Stimulated activated naive CD8-positive, alpha-beta T cell treated with anti-CD3 and anti-CD28 coated beads, Interleukin-15, amount 100 ng/mL, for 72 hours (primary cell): ENCODE measurements around the gene RC3H2.
"Not testable (repeated sequence)": the region's sequence is repeated elsewhere in the genome, so short reads cannot be mapped to it uniquely, and the experiment has no call there.

ENCODE experiments used
- ATAC-seq: fragments of 150-1000 bp; cut with Tn5 transposase; 2 replicates; pipeline ENCODE4 v1.10.0; 2021; ENCODE audit warnings: mild to moderate bottlenecking, moderate library complexity
- DNase-seq, 2 donors: peaks; one replicate each; pipeline ENCODE4 v3.0.0; 2021 to 2022
- H3K27ac Mint-ChIP-seq, 2 donors: one replicate each; pipeline ENCODE4 v1.8.0; 2022; ENCODE audit warnings: mild to moderate bottlenecking in 2 of 2, mixed read lengths in 2 of 2, moderate library complexity in 2 of 2
- H3K27me3 Mint-ChIP-seq: one replicate; pipeline ENCODE4 v1.8.0; 2022; ENCODE audit warnings: mixed read lengths
- H3K4me1 Mint-ChIP-seq: one replicate; pipeline ENCODE4 v1.8.0; 2022; ENCODE audit warnings: mild to moderate bottlenecking, mixed read lengths
- H3K4me3 Mint-ChIP-seq, 2 donors: one replicate each; pipeline ENCODE4 v1.8.0; 2022; ENCODE audit warnings: mild to moderate bottlenecking in 2 of 2, mixed read lengths in 2 of 2, moderate library complexity in 1 of 2
- H3K9me3 Mint-ChIP-seq, 2 donors: one replicate each; pipeline ENCODE4 v1.8.0; 2022; ENCODE audit warnings: mixed read lengths in 2 of 2

RC3H2 gene

DNA sequence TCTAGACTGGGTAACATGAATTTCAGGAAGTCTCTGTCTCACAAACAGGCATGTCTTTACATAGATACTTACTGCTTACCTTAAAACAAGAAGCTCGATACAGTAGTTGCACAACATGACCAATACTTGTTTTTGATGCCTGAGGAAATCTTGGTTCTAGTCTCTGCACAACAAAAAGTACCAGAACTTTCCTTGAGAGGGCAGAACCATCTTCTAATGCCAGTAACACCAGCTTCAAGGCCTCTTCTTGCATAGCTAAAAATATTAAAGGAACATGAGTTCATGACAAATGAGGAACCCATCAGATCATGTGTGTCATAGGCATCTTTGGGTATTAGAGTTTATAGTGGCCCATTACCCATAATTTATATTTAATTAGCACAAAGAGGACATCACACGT, 22.0 kb downstream of the RC3H2 start:
- Mint-ChIP-seq H3K4me1 (peaks cover 7% of the 10 kb centered on the region), H3K27ac (peak overlapping the region in 1 of 2 donors; percentile 22)
- DNase-seq = no peak

DNA sequence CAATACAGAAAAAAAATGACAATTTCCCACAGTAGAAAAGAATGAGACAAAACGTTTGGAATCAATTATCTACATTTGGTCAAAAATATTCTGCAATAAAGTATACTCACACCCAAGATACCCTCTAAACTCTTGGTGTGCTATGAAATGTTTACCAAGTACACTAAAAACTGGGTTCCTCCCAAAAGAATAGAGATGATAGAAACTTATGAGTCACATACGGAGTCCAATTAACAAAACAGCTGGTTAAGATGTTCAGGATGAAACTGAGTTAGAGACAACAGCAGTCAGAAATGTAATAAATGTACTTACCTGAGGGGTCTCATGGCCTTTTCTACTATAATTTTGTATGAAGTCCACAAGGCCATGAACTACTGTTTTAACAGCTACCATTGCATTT, 25.7 kb downstream of the RC3H2 start:
- no peaks in the 10 kb centered on the region for H3K27me3 Mint-ChIP-seq
- ATAC-seq (no peak), DNase-seq (no peak)
- peaks cover 14% of the 10 kb centered on the region for H3K4me1 Mint-ChIP-seq
- H3K4me3 Mint-ChIP-seq = no peak overlapping the region
- no peaks in the 10 kb centered on the region for H3K9me3 Mint-ChIP-seq
- H3K27ac Mint-ChIP-seq = no peak overlapping the region

More for the DNA sequence above, 22.0 kb downstream of the RC3H2 start:
- Mint-ChIP-seq H3K9me3 (no peaks in the 10 kb centered on the region), H3K27me3 (no peaks in the 10 kb centered on the region), H3K4me3 (no peak overlapping the region)
- no peak for ATAC-seq

DNA sequence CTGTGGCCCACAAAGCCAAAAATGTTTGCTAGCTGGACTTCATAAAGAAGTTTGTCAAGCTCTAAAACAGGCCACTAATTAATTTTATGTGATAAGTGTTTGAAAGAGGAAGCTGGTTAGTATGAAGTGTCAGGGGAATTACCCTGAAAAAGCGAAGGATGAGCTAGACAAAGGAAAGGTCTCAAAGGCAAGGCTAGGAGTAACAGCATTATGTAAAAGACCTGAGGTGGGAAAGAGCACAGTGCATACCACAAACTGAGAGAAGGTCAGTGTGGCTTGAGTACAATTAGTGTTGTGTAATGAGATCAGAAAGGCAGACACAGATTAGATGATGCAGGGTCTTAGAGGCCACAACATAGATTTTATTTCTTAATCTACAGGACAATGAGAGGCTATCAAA, 29.6 kb downstream of the RC3H2 start:
- Mint-ChIP-seq H3K4me3 (no peak overlapping the region), H3K4me1 (peaks cover 7% of the 10 kb centered on the region), H3K27me3 (no peaks in the 10 kb centered on the region), H3K9me3 (no peaks in the 10 kb centered on the region), H3K27ac (peak overlapping the region in 1 of 2 donors; percentile 67)
- DNase-seq = no peak
- no peak for ATAC-seq

DNA sequence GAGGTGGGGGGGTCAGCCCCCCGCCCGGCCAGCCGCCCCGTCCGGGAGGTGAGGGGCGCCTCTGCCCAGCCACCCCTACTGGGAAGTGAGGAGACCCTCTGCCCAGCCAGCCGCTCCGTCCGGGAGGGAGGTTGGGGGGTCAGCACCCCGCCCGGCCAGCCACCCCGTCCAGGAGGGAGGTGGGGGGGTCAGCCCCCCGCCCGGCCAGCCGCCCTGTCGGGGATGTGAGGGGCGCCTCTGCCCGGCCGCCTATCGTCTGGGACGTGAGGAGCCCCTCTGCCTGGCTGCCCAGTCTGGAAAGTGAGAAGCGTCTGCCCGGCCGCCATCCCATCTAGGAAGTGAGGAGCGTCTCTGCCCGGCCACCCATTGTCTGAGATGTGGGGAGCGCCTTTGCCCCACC, 37.9 kb downstream of the RC3H2 start:
- ATAC-seq, H3K27ac Mint-ChIP-seq, H3K27me3 Mint-ChIP-seq, H3K4me3 Mint-ChIP-seq, DNase-seq, H3K9me3 Mint-ChIP-seq, H3K4me1 Mint-ChIP-seq: not testable (repeated sequence)

DNA sequence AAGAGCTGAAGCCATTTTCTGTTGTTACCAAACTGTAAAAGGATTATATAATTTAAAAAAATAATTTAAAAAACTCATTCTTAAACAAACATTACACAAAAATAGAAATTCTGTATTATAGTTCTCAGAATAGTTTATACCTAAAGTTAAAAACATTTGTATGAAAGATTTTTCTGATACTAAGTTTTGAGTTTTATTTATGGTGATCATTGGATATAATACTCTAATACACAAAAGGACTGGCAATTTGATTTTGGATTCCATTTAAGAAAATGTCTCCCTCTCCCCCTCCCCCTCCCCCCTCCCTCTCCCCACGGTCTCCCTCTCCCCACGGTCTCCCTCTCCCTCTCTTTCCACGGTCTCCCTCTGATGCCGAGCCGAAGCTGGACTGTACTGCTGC, 39.1 kb downstream of the RC3H2 start:
- peak overlapping the region in 1 of 2 donors; percentile 27 for H3K27ac Mint-ChIP-seq
- no peaks in the 10 kb centered on the region for H3K27me3 Mint-ChIP-seq
- no peaks in the 10 kb centered on the region for H3K4me1 Mint-ChIP-seq
- H3K4me3 Mint-ChIP-seq = no peak overlapping the region
- ATAC-seq = no peak
- DNase-seq = no peak
- no peaks in the 10 kb centered on the region for H3K9me3 Mint-ChIP-seq

DNA sequence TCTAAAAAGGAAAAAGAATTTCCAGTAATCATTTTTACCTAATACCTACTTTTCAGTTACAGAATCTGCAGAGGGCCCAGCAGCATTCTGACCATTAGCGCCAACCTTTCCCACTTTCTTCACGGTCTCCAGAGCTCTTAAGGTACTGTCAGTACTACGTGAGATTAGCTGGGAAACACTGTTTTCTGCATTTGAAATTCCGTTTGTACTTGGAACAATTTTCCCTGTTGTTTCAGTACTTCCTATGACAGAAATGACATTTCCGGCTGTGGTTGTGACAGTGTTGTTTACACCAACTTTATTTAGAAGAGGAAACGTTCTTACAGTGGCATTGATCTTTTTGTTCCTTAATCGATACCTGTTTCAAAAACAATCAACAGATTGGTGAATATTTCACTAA, 39.9 kb downstream of the RC3H2 start:
- no peak overlapping the region for H3K4me3 Mint-ChIP-seq
- no peaks in the 10 kb centered on the region for H3K9me3 Mint-ChIP-seq
- no peaks in the 10 kb centered on the region for H3K27me3 Mint-ChIP-seq
- ATAC-seq = no peak
- peaks cover 1% of the 10 kb centered on the region for H3K4me1 Mint-ChIP-seq
- no peak overlapping the region for H3K27ac Mint-ChIP-seq
- DNase-seq = no peak

DNA sequence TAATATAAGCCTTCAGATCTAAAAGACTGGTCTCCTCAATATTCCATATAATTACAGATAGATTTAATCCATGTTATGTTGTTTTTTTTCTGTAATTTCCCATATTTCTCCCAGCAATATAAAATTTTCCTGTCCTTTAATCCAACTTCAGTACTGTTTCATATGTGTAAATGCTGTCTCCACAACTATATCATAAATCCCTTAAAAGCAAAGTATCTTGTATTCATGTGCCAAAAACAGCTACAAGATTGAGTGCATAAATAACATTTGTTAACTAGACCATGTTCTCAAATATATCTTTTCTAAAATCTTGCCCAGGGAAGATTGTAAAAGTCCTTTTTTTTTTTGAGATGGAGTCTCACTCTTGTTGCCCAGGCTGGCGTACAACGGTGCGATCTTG, 41.8 kb downstream of the RC3H2 start:
- no peak for ATAC-seq
- H3K9me3 Mint-ChIP-seq = no peaks in the 10 kb centered on the region
- H3K4me1 Mint-ChIP-seq = peaks cover 14% of the 10 kb centered on the region
- H3K4me3 Mint-ChIP-seq = no peak overlapping the region
- no peak for DNase-seq
- no peaks in the 10 kb centered on the region for H3K27me3 Mint-ChIP-seq
- H3K27ac Mint-ChIP-seq = no peak overlapping the region

DNA sequence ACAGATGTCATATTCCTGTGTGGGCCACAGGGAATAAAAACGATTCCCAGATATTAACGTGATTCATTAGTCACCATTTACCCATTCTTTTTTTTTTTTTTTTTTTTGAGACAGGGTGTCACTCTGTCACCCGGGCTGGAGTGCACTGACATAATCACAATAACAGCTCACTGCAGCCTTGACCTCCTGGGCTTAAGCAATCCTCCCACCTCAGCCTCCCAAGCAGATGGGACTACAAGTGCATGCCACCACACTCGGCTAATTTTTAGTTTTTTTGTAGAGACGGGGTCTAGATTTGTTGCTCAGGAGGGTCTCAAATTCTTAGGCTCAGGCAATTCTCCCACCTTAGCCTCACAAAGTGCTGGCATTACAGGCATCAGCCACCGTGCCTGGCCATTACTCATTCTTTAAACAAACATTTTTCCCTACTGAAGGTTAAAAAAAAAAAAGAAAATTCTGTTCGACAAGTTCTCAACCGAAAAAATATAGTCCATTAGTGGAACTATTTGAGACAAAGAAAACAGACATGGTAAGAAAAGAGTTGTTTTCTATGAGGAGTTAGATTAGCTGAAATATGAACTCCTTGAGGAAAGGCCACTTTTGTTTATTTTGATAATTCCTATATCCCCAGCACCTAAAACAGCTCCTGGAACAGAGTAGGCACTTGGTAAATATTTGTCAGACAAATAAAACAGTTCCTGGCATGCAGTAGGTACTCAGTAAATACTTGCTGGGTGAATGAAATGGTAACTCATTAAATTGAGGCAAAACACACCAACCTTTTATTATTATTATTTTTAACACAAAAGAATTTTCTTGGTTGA, 44.6 kb downstream of the RC3H2 start:
- peaks cover 15% of the 10 kb centered on the region for H3K4me1 Mint-ChIP-seq

DNA sequence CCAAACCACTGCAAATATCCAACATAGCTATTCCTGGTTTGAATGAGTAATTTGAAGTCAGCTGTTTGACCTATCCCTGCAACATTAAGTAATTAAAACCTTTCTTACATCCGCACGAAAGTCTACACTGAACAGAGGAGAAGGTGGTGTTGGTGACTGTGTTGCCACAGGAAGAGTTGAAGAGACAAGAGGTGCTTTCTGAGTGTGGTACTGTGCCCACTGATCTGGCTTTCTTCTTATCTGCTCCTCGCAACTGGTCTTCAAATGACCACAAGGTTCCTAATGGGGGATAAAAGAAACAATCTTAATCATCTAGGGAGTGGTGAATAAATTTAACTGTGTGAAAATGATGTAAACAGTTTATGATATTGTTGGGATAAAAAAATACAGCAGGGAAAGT, 47.3 kb downstream of the RC3H2 start:
- Mint-ChIP-seq H3K4me1 (peaks cover 15% of the 10 kb centered on the region), H3K4me3 (no peak overlapping the region), H3K27me3 (no peaks in the 10 kb centered on the region), H3K27ac (no peak overlapping the region), H3K9me3 (no peaks in the 10 kb centered on the region)
- DNase-seq (no peak), ATAC-seq (no peak)

More for the DNA sequence above, 44.6 kb downstream of the RC3H2 start:
- Mint-ChIP-seq H3K27ac (no peak overlapping the region), H3K27me3 (no peaks in the 10 kb centered on the region), H3K9me3 (no peaks in the 10 kb centered on the region), H3K4me3 (no peak overlapping the region)
- no peak for DNase-seq
- no peak for ATAC-seq

DNA sequence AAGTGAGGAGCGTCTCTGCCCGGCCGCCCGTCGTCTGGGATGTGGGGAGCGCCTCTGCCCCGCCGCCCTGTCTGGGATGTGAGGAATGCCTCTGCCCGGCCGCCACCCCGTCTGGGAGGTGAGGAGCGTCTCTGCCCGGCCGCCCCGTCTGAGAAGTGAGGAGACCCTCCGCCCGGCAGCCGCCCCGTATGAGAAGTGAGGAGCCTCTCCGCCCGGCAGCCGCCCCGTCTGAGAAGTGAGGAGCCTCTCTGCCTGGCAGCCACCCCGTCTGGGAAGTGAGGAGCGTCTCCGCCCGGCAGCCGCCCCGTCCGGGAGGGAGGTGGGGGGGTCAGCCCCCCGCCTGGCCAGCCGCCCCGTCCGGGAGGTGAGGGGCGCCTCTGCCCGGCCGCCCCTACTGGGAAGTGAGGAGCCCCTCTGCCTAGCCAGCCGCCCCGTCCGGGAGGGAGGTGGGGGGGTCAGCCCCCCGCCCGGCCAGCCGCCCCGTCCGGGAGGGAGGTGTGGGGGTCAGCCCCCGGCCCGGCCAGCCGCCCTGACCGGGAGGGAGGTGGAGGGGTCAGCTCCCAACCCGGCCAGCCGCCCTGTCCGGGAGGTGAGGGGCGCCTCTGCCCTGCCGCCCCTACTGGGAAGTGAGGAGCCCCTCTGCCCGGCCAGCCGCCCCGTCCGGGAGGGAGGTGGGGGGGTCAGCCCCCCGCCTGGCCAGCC, 52.9 kb downstream of the RC3H2 start:
- not testable (repeated sequence) for H3K9me3 Mint-ChIP-seq, ATAC-seq, H3K27me3 Mint-ChIP-seq, H3K4me3 Mint-ChIP-seq, H3K27ac Mint-ChIP-seq, DNase-seq
- peaks cover 20% of the 10 kb centered on the region for H3K4me1 Mint-ChIP-seq

DNA sequence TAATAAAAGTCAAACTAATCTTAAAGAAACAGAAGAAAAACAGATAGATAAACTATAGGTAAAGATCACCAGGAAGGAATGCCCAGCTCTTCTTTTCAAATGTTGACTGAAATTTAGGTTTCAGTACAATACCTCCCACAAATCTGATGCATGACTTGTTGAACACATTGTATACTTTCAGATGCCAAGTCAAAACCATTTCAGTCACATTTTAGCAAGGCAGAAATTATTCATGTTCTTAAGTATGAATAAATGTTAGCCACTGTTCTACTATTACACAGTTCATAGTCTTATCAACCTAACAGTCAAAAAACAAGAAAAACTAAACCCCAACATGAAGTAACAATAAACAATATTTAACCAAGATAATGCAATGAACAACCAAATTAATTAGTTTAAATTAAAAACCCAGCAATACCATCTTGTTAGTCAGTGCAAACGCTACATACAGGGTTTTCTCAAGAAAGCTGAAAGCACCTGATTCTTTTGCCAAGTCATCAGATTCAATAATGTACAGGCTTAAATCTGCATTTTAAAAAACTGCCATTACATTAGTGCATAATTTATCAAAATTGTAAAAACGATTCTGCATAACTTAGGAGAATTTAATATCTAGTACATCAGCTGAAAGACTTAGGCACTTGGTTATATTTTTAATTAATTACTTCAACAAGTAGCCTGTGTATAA, 56.8 kb downstream of the RC3H2 start:
- DNase-seq = no peak
- Mint-ChIP-seq H3K27ac (peak overlapping the region in 1 of 2 donors; percentile 14), H3K9me3 (no peaks in the 10 kb centered on the region), H3K4me3 (peak overlapping the region in 1 of 2 donors; percentile 40), H3K4me1 (peaks cover 36% of the 10 kb centered on the region), H3K27me3 (no peaks in the 10 kb centered on the region)
- peak; percentile 62 for ATAC-seq

DNA sequence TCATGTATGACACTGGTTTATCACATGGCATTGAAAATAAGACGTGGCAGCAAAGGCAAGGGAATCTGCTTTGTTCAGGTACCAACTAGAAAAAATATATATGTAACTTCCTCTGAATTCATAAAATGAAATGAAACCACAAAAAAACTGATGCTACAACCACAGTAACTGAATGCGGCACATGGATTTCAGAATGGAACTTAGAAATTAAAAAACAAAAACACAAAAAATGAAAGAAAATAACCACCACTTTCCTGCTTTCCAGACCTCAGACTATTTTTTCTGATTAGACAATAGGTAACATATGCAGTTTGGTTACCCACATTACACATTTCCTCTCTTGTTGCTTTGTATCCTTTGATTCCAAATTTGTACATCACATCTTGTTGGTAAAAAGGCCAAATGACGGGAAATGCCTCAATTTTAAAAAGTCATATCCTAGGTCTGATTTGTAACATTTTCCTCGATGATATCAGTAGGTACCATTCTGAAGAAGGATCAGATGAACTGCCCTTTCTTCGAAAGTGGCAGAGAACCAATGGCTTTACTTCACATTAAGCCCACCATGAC, 58.7 kb downstream of the RC3H2 start:
- no peaks in the 10 kb centered on the region for H3K9me3 Mint-ChIP-seq
- DNase-seq = peak in 1 of 2 donors; percentile 22
- peak overlapping the region; percentile 39 to 98 for H3K27ac Mint-ChIP-seq
- peak overlapping the region; percentile 60 to 83 for H3K4me3 Mint-ChIP-seq
- peak; percentile 87 for ATAC-seq
- peaks cover 36% of the 10 kb centered on the region for H3K4me1 Mint-ChIP-seq
- no peaks in the 10 kb centered on the region for H3K27me3 Mint-ChIP-seq

DNA sequence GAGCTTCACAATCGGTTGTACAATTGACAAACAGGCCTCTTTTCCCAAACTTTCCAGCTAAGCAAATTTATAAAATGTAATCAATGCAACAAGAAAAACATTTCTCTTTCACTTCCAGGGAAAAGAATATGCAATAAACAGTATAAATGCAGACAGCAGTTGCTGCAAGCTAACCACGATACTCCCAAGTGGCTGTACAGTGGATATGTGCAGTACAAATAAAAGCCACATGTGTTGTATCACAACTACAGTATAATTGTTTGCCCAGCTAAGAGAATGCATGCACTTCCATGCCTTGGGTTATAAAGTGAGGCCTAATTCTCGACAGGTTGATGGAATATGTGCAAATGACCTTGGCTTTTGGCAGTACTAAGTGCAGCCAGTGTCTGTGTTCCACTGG, 60.0 kb downstream of the RC3H2 start:
- Mint-ChIP-seq H3K27ac (no peak overlapping the region), H3K27me3 (no peaks in the 10 kb centered on the region), H3K4me1 (peaks cover 36% of the 10 kb centered on the region), H3K9me3 (no peaks in the 10 kb centered on the region), H3K4me3 (no peak overlapping the region)
- ATAC-seq = no peak
- DNase-seq = no peak

DNA sequence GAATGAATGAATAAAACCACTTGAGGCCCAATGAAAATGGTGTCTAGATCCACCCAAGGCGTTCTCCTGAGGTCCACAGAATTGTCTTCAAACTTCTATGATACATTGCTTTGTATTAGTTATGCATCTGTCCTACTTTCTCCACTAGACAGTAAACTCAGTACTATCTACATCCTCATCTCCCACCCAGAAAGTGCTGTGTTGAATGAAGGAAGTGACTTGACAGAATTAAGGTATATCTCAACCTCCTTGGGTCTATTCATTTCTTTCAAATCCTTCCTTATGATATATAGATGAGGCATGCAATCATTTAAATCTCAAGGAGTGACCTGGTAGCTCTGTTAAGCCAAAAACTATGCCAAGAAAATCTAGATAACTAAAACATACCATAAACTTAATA, 61.0 kb downstream of the RC3H2 start:
- Mint-ChIP-seq H3K27me3 (no peaks in the 10 kb centered on the region), H3K9me3 (no peaks in the 10 kb centered on the region), H3K4me1 (peaks cover 29% of the 10 kb centered on the region), H3K4me3 (no peak overlapping the region), H3K27ac (no peak overlapping the region)
- ATAC-seq = no peak
- DNase-seq = no peak

DNA sequence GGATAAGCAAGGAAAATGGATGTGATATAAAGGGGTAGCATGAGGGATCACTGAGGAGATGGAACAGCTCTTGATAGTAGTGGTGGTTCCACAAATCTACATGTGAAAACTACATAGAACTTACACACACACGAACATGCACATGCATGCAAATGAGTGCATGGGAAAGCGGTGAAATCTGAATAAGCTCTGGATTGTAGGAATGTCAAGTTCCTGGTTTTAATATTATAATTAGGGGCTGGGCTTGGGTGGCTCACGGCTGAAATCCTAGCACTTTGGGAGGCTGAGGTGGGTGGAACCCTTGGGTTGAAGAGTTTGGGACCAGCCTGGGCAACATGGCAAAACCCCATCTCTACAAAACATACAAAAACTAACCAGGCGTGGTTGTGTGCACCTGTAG, 63.7 kb downstream of the RC3H2 start:
- H3K27me3 Mint-ChIP-seq = no peaks in the 10 kb centered on the region
- H3K4me1 Mint-ChIP-seq = peaks cover 11% of the 10 kb centered on the region
- ATAC-seq (no peak), DNase-seq (no peak)
- no peak overlapping the region for H3K4me3 Mint-ChIP-seq
- no peaks in the 10 kb centered on the region for H3K9me3 Mint-ChIP-seq
- no peak overlapping the region for H3K27ac Mint-ChIP-seq

DNA sequence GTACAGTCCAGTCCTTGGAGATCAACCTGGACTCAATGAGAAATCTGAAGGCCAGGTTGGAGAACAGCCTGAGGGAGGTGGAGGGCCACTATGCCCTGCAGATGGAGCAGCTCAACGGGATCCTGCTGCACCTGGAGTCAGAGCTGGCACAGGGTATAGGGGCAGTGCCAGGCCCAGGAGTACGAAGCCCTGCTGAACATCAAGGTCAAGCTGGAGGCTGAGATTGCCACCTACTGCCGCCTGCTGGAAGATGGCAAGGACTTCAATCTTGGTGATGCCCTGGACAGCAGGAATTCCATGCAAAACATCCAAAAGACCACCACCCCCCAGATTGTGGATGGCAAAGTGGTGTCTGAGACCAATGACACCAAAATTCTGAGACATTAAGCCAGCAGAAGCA, 66.7 kb downstream of the RC3H2 start:
- H3K27ac Mint-ChIP-seq, H3K27me3 Mint-ChIP-seq: not testable (repeated sequence)

More for the DNA sequence above, 66.7 kb downstream of the RC3H2 start:
- H3K9me3 Mint-ChIP-seq, DNase-seq, H3K4me3 Mint-ChIP-seq, ATAC-seq: not testable (repeated sequence)
- peaks cover 15% of the 10 kb centered on the region for H3K4me1 Mint-ChIP-seq
